Endothelial cell of umbilical vein (primary cell): Measurements from ENCODE around the gene DLD. TPM values are rescaled to one million over a fixed set of nuclear protein-coding genes. Genes with fewer than 3 reads are reported as not detected.

Experiments used
- BruUV-seq: library from RNA; stranded (reverse); fragments of 400-500 nt; replicated peaks from 2 replicates; lab custom pipeline; 2021; lab: Mats Ljungman, UMichigan
- CTCF ChIA-PET: fragments of 300-600, 350-600 bp; sonication (Branson Sonifier 250); formaldehyde crosslinking; loops from one replicate; lab custom pipeline; 2021; ENCODE audit warnings: antibody characterized with exemption, inconsistent platforms; lab: Charles Lee
- POLR2A ChIA-PET: fragments of 300-600, 350-600 bp; sonication (Branson Sonifier 250); formaldehyde crosslinking; loops from one replicate; lab custom pipeline; 2021; ENCODE audit warnings: antibody characterized with exemption, inconsistent platforms; lab: Charles Lee
- DNase-seq: peaks from one replicate; pipeline ENCODE4 v3.0.0-alpha.2; 2011; ENCODE audit warnings: low read depth, low spot score
- FAIRE-seq: peaks from 2 replicates; lab custom pipeline; 2011; peaks lifted over from hg19 to GRCh38; lab: Jason Lieb, UNC
- H2AFZ ChIP-seq: 2 replicates; pipeline ENCODE4 v1.6.0; 2012; ENCODE audit warnings: low read depth, low read length, control low read depth, inconsistent platforms
- H3K27ac ChIP-seq: 2 replicates; pipeline ENCODE4 v1.5.1; 2011; ENCODE audit warnings: low read depth, mild to moderate bottlenecking, control low read depth, low read length, moderate library complexity; ENCODE audit not compliant: insufficient read depth
- H3K27me3 ChIP-seq, 2 experiments: 2 replicates each; pipeline versions ENCODE4 v1.6.0 to v1.6.1; 2011; ENCODE audit warnings: low read length in 2 of 2, mixed read lengths in 1 of 2; ENCODE audit not compliant: control insufficient read depth in 2 of 2, insufficient read depth in 2 of 2
- H3K36me3 ChIP-seq, 2 experiments: 2 replicates in 1 of 2; 3 replicates in 1 of 2; pipeline ENCODE4 v1.5.1; 2011; ENCODE audit warnings: low read length in 2 of 2, mild to moderate bottlenecking in 1 of 2, moderate library complexity in 1 of 2; ENCODE audit not compliant: control insufficient read depth in 2 of 2, insufficient read depth in 2 of 2; ENCODE audit errors: extremely low read depth in 1 of 2
- H3K4me1 ChIP-seq: 3 replicates; pipeline ENCODE4 v1.5.1; 2011; ENCODE audit warnings: mild to moderate bottlenecking, low read length; ENCODE audit not compliant: control insufficient read depth, insufficient read depth; ENCODE audit errors: extremely low read depth
- H3K4me2 ChIP-seq: 2 replicates; pipeline ENCODE4 v1.6.1; 2011; ENCODE audit warnings: low read length, control low read depth, mixed read lengths; ENCODE audit not compliant: insufficient read depth
- H3K4me3 ChIP-seq, 3 experiments: fragments of 200-600 bp in 1 of 3; sonication (generic), shearing (Covaris generic) in 1 of 3; replicated peaks in 1 of 3; 2 replicates each; pipeline ENCODE4 v1.5.1; 2011 to 2016; ENCODE audit warnings: control low read depth in 3 of 3, low read length in 3 of 3, mild to moderate bottlenecking in 2 of 3, inconsistent platforms in 1 of 3, low read depth in 1 of 3, moderate library complexity in 1 of 3; ENCODE audit not compliant: insufficient read depth in 1 of 3
- H3K79me2 ChIP-seq: 2 replicates; pipeline ENCODE4 v1.6.0; 2012; ENCODE audit warnings: low read length, inconsistent platforms; ENCODE audit not compliant: control insufficient read depth, insufficient read depth
- H3K9ac ChIP-seq: replicated peaks from 2 replicates; pipeline ENCODE3; 2011; ENCODE audit warnings: low read length, control low read depth; ENCODE audit not compliant: insufficient read depth; ENCODE audit errors: extremely low read depth
- H3K9me1 ChIP-seq: replicated peaks from 3 replicates; pipeline ENCODE4 v1.6.0; 2011; ENCODE audit warnings: mild to moderate bottlenecking, low read length; ENCODE audit not compliant: control insufficient read depth, insufficient read depth; ENCODE audit errors: extremely low read depth
- H3K9me3 ChIP-seq: replicated peaks from 2 replicates; pipeline ENCODE4 v1.5.1; 2012; ENCODE audit warnings: low read length, inconsistent platforms; ENCODE audit not compliant: control insufficient read depth, insufficient read depth
- H4K20me1 ChIP-seq: replicated peaks from 2 replicates; pipeline ENCODE3; 2011; ENCODE audit warnings: mild to moderate bottlenecking, low read length; ENCODE audit not compliant: control insufficient read depth, insufficient read depth; ENCODE audit errors: extremely low read depth
- EZH2 ChIP-seq: IDR thresholded peaks from 2 replicates; pipeline ENCODE4 v1.6.1; 2012; ENCODE audit warnings: borderline replicate concordance, low read depth, mild to moderate bottlenecking, moderate library complexity, low read length, inconsistent platforms; ENCODE audit not compliant: severe bottlenecking
- FOS ChIP-seq: IDR thresholded peaks from 2 replicates; pipeline ENCODE4 v1.6.1; 2011; ENCODE audit warnings: mild to moderate bottlenecking, low read length, moderate library complexity, borderline replicate concordance; ENCODE audit not compliant: insufficient read depth
- GATA2 ChIP-seq: IDR thresholded peaks from 2 replicates; pipeline ENCODE4 v1.7.0; 2011; ENCODE audit warnings: low read depth, mild to moderate bottlenecking, moderate library complexity, mixed read lengths, low read length; ENCODE audit not compliant: insufficient read length, insufficient read depth
- JUN ChIP-seq: IDR thresholded peaks from 2 replicates; pipeline ENCODE4 v1.6.1; 2011; ENCODE audit warnings: borderline replicate concordance, low read depth; ENCODE audit not compliant: insufficient read length, insufficient read depth
- MYC ChIP-seq: IDR thresholded peaks from one replicate; pipeline ENCODE4 v1.6.1; 2011; ENCODE audit warnings: mild to moderate bottlenecking, low read depth, low read length
- POLR2A ChIP-seq: IDR thresholded peaks from 2 replicates; pipeline ENCODE4 v1.6.1; 2012; ENCODE audit warnings: low read depth, mild to moderate bottlenecking, control low read depth, low read length
- POLR2AphosphoS5 ChIP-seq: IDR thresholded peaks from 2 replicates; pipeline ENCODE4 v1.6.1; 2012; ENCODE audit warnings: low read depth, mild to moderate bottlenecking, control low read depth, low read length, moderate library complexity; ENCODE audit not compliant: insufficient read depth
- dilution Hi-C: fragments of 300-500 bp; cut with MboI; formaldehyde crosslinking; loops from one replicate; pipeline ENCODE4 v1.15.0; 2019; ENCODE audit warnings: low sequenced_read_pairs; ENCODE audit not compliant: extremely low pct_ligation_motif_present
- intact Hi-C: fragments of 100-400 bp; cut with micrococcal nuclease; formaldehyde crosslinking; loops from one replicate; pipeline ENCODE4 v1.10.0; 2022
- polyA plus RNA-seq, 4 experiments: library from polyadenylated mRNA; depleted of rRNA in 3 of 4; stranded (reverse) in 3 of 4; unstranded in 1 of 4; fragments of >200 nt; gene quantifications; 2 replicates each; pipeline versions ENCODE4 v1.2.1 to v1.2.3, GENCODE V29; 2011 to 2012; ENCODE audit warnings: missing spikeins in 1 of 4
- total RNA-seq: library from RNA; stranded (reverse); gene quantifications from 2 replicates; pipeline ENCODE4 v1.2.3, GENCODE V29; 2021
- TF ChIP-seq, protein P1 (sequence below): IDR thresholded peaks from 2 replicates; pipeline ENCODE4 v1.6.1; 2011; ENCODE audit not compliant: insufficient read depth, insufficient read length
- TF ChIP-seq, protein P2 (sequence below), 2 donors: IDR thresholded peaks; 1 replicate in 1 of 2; 2 replicates in 1 of 2; pipeline ENCODE4 v1.5.1; 2011; ENCODE audit warnings: low read length in 2 of 2, mild to moderate bottlenecking in 2 of 2, moderate library complexity in 2 of 2, control low read depth in 1 of 2, inconsistent platforms in 1 of 2, low read depth in 1 of 2; ENCODE audit not compliant: insufficient read depth in 1 of 2; ENCODE audit errors: extremely low read depth in 1 of 2

Gene DLD
- total and polyA plus RNA-seq, 2 donors (not counting 3 experiments of a cell fraction or from before 2014, with no cell fraction given): 61.7 to 95.0 TPM

DNA sequence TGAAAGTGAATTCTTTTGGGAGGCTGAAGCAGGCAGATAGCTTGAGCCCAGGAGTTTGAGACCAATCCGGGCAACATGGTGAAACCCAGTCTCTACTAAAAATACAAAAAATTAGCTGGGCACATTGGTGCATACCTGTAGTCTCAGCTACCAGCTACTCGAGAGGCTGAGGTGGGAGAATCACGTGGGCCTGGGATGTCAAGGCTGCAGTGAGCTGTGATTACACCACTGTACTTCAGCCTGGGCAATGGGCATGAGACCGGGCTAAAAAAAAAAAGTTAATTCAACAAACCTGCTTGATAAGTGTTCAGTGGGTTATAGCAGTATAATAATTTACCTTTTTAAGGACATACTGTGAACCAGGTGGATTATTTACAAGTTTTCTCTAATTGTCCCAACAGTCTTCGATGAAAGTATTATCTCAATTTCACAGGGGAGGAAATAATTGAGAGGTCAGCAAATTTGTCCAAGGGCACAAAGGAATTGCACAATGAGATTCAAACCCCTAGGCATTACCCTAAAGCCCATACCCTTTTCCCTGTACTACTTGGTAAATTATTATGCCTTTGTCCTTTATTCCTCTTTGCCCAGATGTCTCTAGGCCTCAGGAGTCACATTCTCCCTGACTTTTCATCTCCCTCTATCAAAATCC lies 13.1 kb upstream of the DLD start:
- Histone ChIP-seq H3K9me1 (no peaks in the 10 kb centered on the region), H4K20me1 (no peaks in the 10 kb centered on the region), H3K9me3 (no peaks in the 10 kb centered on the region), H3K4me1 (peaks cover 2% of the 10 kb centered on the region), H3K4me2 (no peak overlapping the region), H3K4me3 (no peak overlapping the region), H3K9ac (no peak overlapping the region), H3K79me2 (no peaks in the 10 kb centered on the region), H2AFZ (no peak overlapping the region), H3K27ac (no peak overlapping the region), H3K27me3 (peaks cover 8 to 11% of the 10 kb centered on the region in 2 experiments), H3K36me3 (no peaks in the 10 kb centered on the region)
- dilution Hi-C loops: no loop called here
- no peak for FAIRE-seq
- BruUV-seq: no TSS peak
- CTCF ChIA-PET: interaction anchor here (1.2 to 6.9 kb wide), 7 partner anchors 11 to 414 kb away, joined by 4 to 201 read pairs (median 19); partner anchors contain the start of genes CBLL1 and DLD
- intact Hi-C loops: loop anchor here (2.0 kb wide), 2 partner anchors 675 to 1085 kb away; no protein-coding TSS in a partner anchor
- POLR2A ChIA-PET: no interaction called here
- DNase-seq: no peak
- no peak for TF ChIP-seq GATA2
- TF ChIP-seq, protein P1, sequence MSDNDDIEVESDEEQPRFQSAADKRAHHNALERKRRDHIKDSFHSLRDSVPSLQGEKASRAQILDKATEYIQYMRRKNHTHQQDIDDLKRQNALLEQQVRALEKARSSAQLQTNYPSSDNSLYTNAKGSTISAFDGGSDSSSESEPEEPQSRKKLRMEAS: no peak
- TF ChIP-seq POLR2A: no peak
- no peak for TF ChIP-seq EZH2
- no peak for TF ChIP-seq POLR2AphosphoS5
- TF ChIP-seq JUN: no peak
- TF ChIP-seq MYC: no peak
- TF ChIP-seq, protein P2, sequence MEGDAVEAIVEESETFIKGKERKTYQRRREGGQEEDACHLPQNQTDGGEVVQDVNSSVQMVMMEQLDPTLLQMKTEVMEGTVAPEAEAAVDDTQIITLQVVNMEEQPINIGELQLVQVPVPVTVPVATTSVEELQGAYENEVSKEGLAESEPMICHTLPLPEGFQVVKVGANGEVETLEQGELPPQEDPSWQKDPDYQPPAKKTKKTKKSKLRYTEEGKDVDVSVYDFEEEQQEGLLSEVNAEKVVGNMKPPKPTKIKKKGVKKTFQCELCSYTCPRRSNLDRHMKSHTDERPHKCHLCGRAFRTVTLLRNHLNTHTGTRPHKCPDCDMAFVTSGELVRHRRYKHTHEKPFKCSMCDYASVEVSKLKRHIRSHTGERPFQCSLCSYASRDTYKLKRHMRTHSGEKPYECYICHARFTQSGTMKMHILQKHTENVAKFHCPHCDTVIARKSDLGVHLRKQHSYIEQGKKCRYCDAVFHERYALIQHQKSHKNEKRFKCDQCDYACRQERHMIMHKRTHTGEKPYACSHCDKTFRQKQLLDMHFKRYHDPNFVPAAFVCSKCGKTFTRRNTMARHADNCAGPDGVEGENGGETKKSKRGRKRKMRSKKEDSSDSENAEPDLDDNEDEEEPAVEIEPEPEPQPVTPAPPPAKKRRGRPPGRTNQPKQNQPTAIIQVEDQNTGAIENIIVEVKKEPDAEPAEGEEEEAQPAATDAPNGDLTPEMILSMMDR (IDR thresholded peaks at IDR 0.05; ENCODE audit: extremely low read depth in 1 of 2, insufficient read depth in 1 of 2, low read depth in 1 of 2, low read length in 2 of 2): no peak
- TF ChIP-seq FOS: no peak
